A673 (cell line): ENCODE results near the gene FNDC3B. TPM values are rescaled to one million over a fixed set of nuclear protein-coding genes. Genes with fewer than 3 reads are reported as not detected.

Experiments
- BruUV-seq: library from RNA; stranded (reverse); fragments of 400-500 nt; replicated peaks from 2 replicates; lab custom pipeline; 2021; lab: Mats Ljungman, UMichigan
- CTCF ChIA-PET: fragments of 300-600 bp; sonication (Branson Sonifier 250); formaldehyde crosslinking; loops from one replicate; lab custom pipeline; 2022; ENCODE audit warnings: antibody characterized with exemption; lab: Charles Lee
- POLR2A ChIA-PET: fragments of 300-600 bp; sonication (Branson Sonifier 250); formaldehyde crosslinking; loops from one replicate; lab custom pipeline; 2022; ENCODE audit warnings: antibody characterized with exemption; ENCODE audit not compliant: low non-redundant PET; lab: Charles Lee
- DNase-seq: peaks from one replicate; pipeline ENCODE4 v3.0.0-alpha.2; 2015; ENCODE audit warnings: low spot score
- H3K27ac ChIP-seq: fragments of 200-600 bp; sonication (generic); 2 replicates; pipeline ENCODE4 v1.5.1; 2016; ENCODE audit warnings: mixed run types, low read depth, mild to moderate bottlenecking, mixed read lengths, antibody characterized with exemption, low read length; ENCODE audit not compliant: poor library complexity, severe bottlenecking
- H3K27me3 ChIP-seq: fragments of 200-600 bp; sonication (generic); replicated peaks from 2 replicates; pipeline ENCODE4 v1.6.1; 2017; ENCODE audit warnings: mixed run types, low read depth, mild to moderate bottlenecking, mixed read lengths, antibody characterized with exemption, low read length; ENCODE audit not compliant: insufficient read depth, poor library complexity
- H3K36me3 ChIP-seq: fragments of 200-600 bp; sonication (generic); 2 replicates; pipeline ENCODE4 v1.6.1; 2016; ENCODE audit warnings: mixed run types, mild to moderate bottlenecking, mixed read lengths, antibody characterized with exemption, low read length; ENCODE audit not compliant: insufficient read depth, poor library complexity, severe bottlenecking
- H3K4me1 ChIP-seq: fragments of 200-600 bp; sonication (generic); 2 replicates; pipeline ENCODE4 v1.6.1; 2017; ENCODE audit warnings: mixed run types, mild to moderate bottlenecking, mixed read lengths, antibody characterized with exemption, low read length; ENCODE audit not compliant: insufficient read depth, poor library complexity, severe bottlenecking
- H3K4me3 ChIP-seq: fragments of 200-600 bp; sonication (generic); 2 replicates; pipeline ENCODE4 v1.5.1; 2016; ENCODE audit warnings: low read depth, mixed run types, mild to moderate bottlenecking, mixed read lengths, low read length; ENCODE audit not compliant: poor library complexity, severe bottlenecking
- H3K9me3 ChIP-seq: fragments of 200-600 bp; sonication (generic); 2 replicates; pipeline ENCODE4 v1.6.1; 2016; ENCODE audit warnings: mixed run types, low read depth, mild to moderate bottlenecking, mixed read lengths, antibody characterized with exemption, low read length; ENCODE audit not compliant: poor library complexity, severe bottlenecking
- CTCF ChIP-seq: fragments of 300-800, 200-600 bp; sonication (generic); conservative IDR thresholded peaks from 2 replicates; pipeline ENCODE4 v1.5.1; 2017; ENCODE audit warnings: low read depth, mild to moderate bottlenecking, antibody characterized with exemption, low read length, moderate library complexity, mixed read lengths
- EZH2 ChIP-seq: fragments of 200-600 bp; sonication (generic); IDR thresholded peaks from 2 replicates; pipeline ENCODE4 v1.6.1; 2017; ENCODE audit warnings: borderline replicate concordance, low read depth, mild to moderate bottlenecking, mixed read lengths, antibody characterized with exemption, low read length; ENCODE audit not compliant: poor library complexity, severe bottlenecking
- intact Hi-C: fragments of 100-400 bp; cut with micrococcal nuclease; formaldehyde crosslinking; loops from one replicate; pipeline ENCODE4 v1.10.0; 2022; ENCODE audit not compliant: unreplicated experiment
- total RNA-seq: library from RNA; stranded (reverse); gene quantifications from 2 replicates; pipeline ENCODE4 v1.2.3, GENCODE V29; 2021

The FNDC3B gene
- total RNA-seq, 1 experiment from 2014 or later = 50.8 TPM

- no peaks in the 10 kb centered on the region for H3K27me3 ChIP-seq
- POLR2A ChIA-PET = no interaction called here
- H3K36me3 ChIP-seq = no peaks in the 10 kb centered on the region
- H3K4me1 ChIP-seq = peaks cover 40% of the 10 kb centered on the region
- CTCF ChIA-PET = no interaction called here
- no TSS peak for BruUV-seq
- intact Hi-C loops = no loop called here
- DNase-seq = no peak
- H3K4me3 ChIP-seq = no peak overlapping the region
- H3K27ac ChIP-seq = no peak overlapping the region
- TF ChIP-seq CTCF = no peak
- TF ChIP-seq EZH2 = no peak
- H3K9me3 ChIP-seq = no peaks in the 10 kb centered on the region
These were observed 61.7 kb downstream of the FNDC3B start for GRCh38 chr3:172101107-172101506.

- H3K4me3 ChIP-seq = no peak overlapping the region
- POLR2A ChIA-PET = no interaction called here
- H3K27me3 ChIP-seq = no peaks in the 10 kb centered on the region
- no peaks in the 10 kb centered on the region for H3K9me3 ChIP-seq
- H3K4me1 ChIP-seq = peaks cover 29% of the 10 kb centered on the region
- no peak overlapping the region for H3K27ac ChIP-seq
- no peak for TF ChIP-seq CTCF
- TF ChIP-seq EZH2 = no peak
- BruUV-seq = no TSS peak
- no peak for DNase-seq
- CTCF ChIA-PET = no interaction called here
- no peaks in the 10 kb centered on the region for H3K36me3 ChIP-seq
- intact Hi-C loops = no loop called here
These were observed 62.9 kb downstream of the FNDC3B start for GRCh38 chr3:172102123-172102882.

- Histone ChIP-seq H3K9me3 (no peaks in the 10 kb centered on the region), H3K36me3 (no peaks in the 10 kb centered on the region), H3K27me3 (no peaks in the 10 kb centered on the region), H3K4me3 (no peak overlapping the region), H3K4me1 (peaks cover 23% of the 10 kb centered on the region), H3K27ac (no peak overlapping the region)
- TF ChIP-seq EZH2 (no peak), CTCF (no peak)
- BruUV-seq = no TSS peak
- DNase-seq = no peak
- intact Hi-C loops = no loop called here
- CTCF ChIA-PET = no interaction called here
- POLR2A ChIA-PET = no interaction called here
These were observed 63.5 kb downstream of the FNDC3B start for GRCh38 chr3:172102883-172103310.
